Ectodermal cell (in vitro differentiated cells): ENCODE data around the gene MTERF4. TPM values are rescaled to one million over a fixed set of nuclear protein-coding genes. Genes with fewer than 3 reads are reported as not detected.

Experiments used
- H3K27ac ChIP-seq: 2 replicates; pipeline ENCODE4 v1.7.0; 2013; ENCODE audit warnings: mild to moderate bottlenecking, low read depth, low read length; ENCODE audit not compliant: insufficient read depth, poor library complexity, severe bottlenecking
- H3K27me3 ChIP-seq: 2 replicates; pipeline ENCODE4 v1.7.0; 2013; ENCODE audit warnings: mild to moderate bottlenecking, low read length; ENCODE audit not compliant: insufficient read depth, control insufficient read depth, poor library complexity, severe bottlenecking
- H3K36me3 ChIP-seq: one replicate; pipeline ENCODE4 v1.7.0; 2013; ENCODE audit warnings: low read length; ENCODE audit not compliant: control insufficient read depth, insufficient read depth
- H3K4me1 ChIP-seq: one replicate; pipeline ENCODE4 v1.7.0; 2013; ENCODE audit warnings: low read length; ENCODE audit not compliant: control insufficient read depth, insufficient read depth
- H3K4me3 ChIP-seq: 2 replicates; pipeline ENCODE4 v1.7.0; 2013; ENCODE audit warnings: low read depth, low read length, control low read depth; ENCODE audit not compliant: insufficient read depth
- H3K9me3 ChIP-seq: 2 replicates; pipeline ENCODE4 v1.7.0; 2013; ENCODE audit warnings: mild to moderate bottlenecking, low read length, moderate library complexity; ENCODE audit not compliant: control insufficient read depth
- WGBS, 2 experiments: methylation state at CpG; one replicate each; pipeline ENCODE4 v1.1.7; 2013; ENCODE audit warnings: missing lambda C conversion rate in 2 of 2; 5-methylcytosine and 5-hydroxymethylcytosine counted together
- polyA plus RNA-seq, 4 experiments: library from polyadenylated mRNA; stranded (reverse); fragments of 50-300 nt; gene quantifications; one replicate each; pipeline ENCODE4 v1.2.3, GENCODE V29; 2013

The MTERF4 gene
- polyA plus RNA-seq (2013, experiment 1 of 4), result 54.1 TPM
- polyA plus RNA-seq (2013, experiment 2 of 4), result 47.9 TPM
- 38.0 TPM for polyA plus RNA-seq (2013, experiment 3 of 4)
- polyA plus RNA-seq (2013, experiment 4 of 4), result 45.1 TPM

- 0% methylated on average over 56 of the region's 56 CpGs for WGBS, 2 experiments
- Histone ChIP-seq H3K9me3 (no peaks in the 10 kb centered on the region), H3K4me1 (no peaks in the 10 kb centered on the region), H3K27me3 (no peaks in the 10 kb centered on the region), H3K27ac (peak within 1 kb of the TSS; percentile 67), H3K4me3 (peak within 1 kb of the TSS; percentile 95), H3K36me3 (peaks cover 3% of the 10 kb centered on the region)
Observed at GRCh38 chr2:241102239-241102803, at the start of gene MTERF4. MTERF4 (minus strand) TSS chr2:241102287; CDS start chr2:241102273, 14 bp downstream.

GRCh38 chr2:241150660-241151530 lies 48.8 kb upstream of the MTERF4 start:
- 17 to 19% methylated on average over 37 of the region's 37 CpGs for WGBS, 2 experiments
- H3K27ac ChIP-seq, result no peak overlapping the region
- peak overlapping the region; percentile 87 for H3K4me3 ChIP-seq

GRCh38 chr2:241149925-241150659 lies 48.0 kb upstream of the MTERF4 start, which contains the start of gene PPP1R7:
PPP1R7 (plus strand) TSS chr2:241150467; CDS start chr2:241150496, 29 bp downstream.
- H3K27ac ChIP-seq, result no peak within 1 kb of the TSS
- H3K9me3 ChIP-seq, result no peaks in the 10 kb centered on the region
- WGBS, 2 experiments, result 0% methylated on average over 73 of the region's 73 CpGs
- peaks cover 6% of the 10 kb centered on the region for H3K4me1 ChIP-seq
- H3K27me3 ChIP-seq, result peaks cover 12% of the 10 kb centered on the region
- peak within 1 kb of the TSS; percentile 87 for H3K4me3 ChIP-seq
- no peaks in the 10 kb centered on the region for H3K36me3 ChIP-seq

More at GRCh38 chr2:241150660-241151530, 48.8 kb upstream of the MTERF4 start:
- Histone ChIP-seq H3K9me3 (no peaks in the 10 kb centered on the region), H3K4me1 (peaks cover 6% of the 10 kb centered on the region), H3K36me3 (no peaks in the 10 kb centered on the region), H3K27me3 (peaks cover 12% of the 10 kb centered on the region)

- Histone ChIP-seq H3K27me3 (peaks cover 12% of the 10 kb centered on the region), H3K9me3 (no peaks in the 10 kb centered on the region), H3K36me3 (no peaks in the 10 kb centered on the region), H3K27ac (no peak overlapping the region), H3K4me1 (peaks cover 6% of the 10 kb centered on the region), H3K4me3 (peak overlapping the region; percentile 87)
- WGBS, 2 experiments, result 0 to 1% methylated on average over 23 of the region's 23 CpGs
Observed at GRCh38 chr2:241149675-241149924, 47.5 kb upstream of the MTERF4 start.

- Histone ChIP-seq H3K9me3 (no peaks in the 10 kb centered on the region), H3K27me3 (peaks cover 12% of the 10 kb centered on the region), H3K4me1 (peaks cover 6% of the 10 kb centered on the region), H3K27ac (no peak within 1 kb of the TSS), H3K36me3 (no peaks in the 10 kb centered on the region), H3K4me3 (peak within 1 kb of the TSS; percentile 87)
- WGBS, 2 experiments, result 0% methylated on average over 88 of the region's 88 CpGs
Observed at GRCh38 chr2:241148891-241149674, 47.0 kb upstream of the MTERF4 start, which contains the start of gene PASK. PASK (minus strand) TSS chr2:241149472; CDS start chr2:241143032, 6,440 bp downstream.

GRCh38 chr2:241148239-241148638 lies 46.2 kb upstream of the MTERF4 start:
- Histone ChIP-seq H3K27ac (no peak overlapping the region), H3K9me3 (no peaks in the 10 kb centered on the region), H3K4me3 (peak overlapping the region; percentile 87), H3K36me3 (no peaks in the 10 kb centered on the region), H3K4me1 (peaks cover 6% of the 10 kb centered on the region), H3K27me3 (peaks cover 12% of the 10 kb centered on the region)
- 83% methylated on average over 4 of the region's 4 CpGs for WGBS, 2 experiments

- no peak overlapping the region for H3K4me3 ChIP-seq
- peaks cover 12% of the 10 kb centered on the region for H3K27me3 ChIP-seq
- H3K27ac ChIP-seq, result no peak overlapping the region
- no peaks in the 10 kb centered on the region for H3K9me3 ChIP-seq
- peaks cover 6% of the 10 kb centered on the region for H3K4me1 ChIP-seq
- WGBS, 2 experiments, result 94 to 97% methylated on average over 2 to 3 of the region's 3 CpGs
- no peaks in the 10 kb centered on the region for H3K36me3 ChIP-seq
Observed at GRCh38 chr2:241147336-241147735, 45.2 kb upstream of the MTERF4 start.

- H3K27me3 ChIP-seq, result peaks cover 12% of the 10 kb centered on the region
- 79 to 100% methylated on average over 1 to 4 of the region's 4 CpGs for WGBS, 2 experiments
- no peaks in the 10 kb centered on the region for H3K36me3 ChIP-seq
- no peaks in the 10 kb centered on the region for H3K9me3 ChIP-seq
- no peak overlapping the region for H3K4me3 ChIP-seq
- peaks cover 5% of the 10 kb centered on the region for H3K4me1 ChIP-seq
- H3K27ac ChIP-seq, result no peak overlapping the region
Observed at GRCh38 chr2:241146286-241146685, 44.2 kb upstream of the MTERF4 start.

- Histone ChIP-seq H3K4me3 (no peak overlapping the region), H3K27ac (no peak overlapping the region), H3K9me3 (no peaks in the 10 kb centered on the region), H3K4me1 (no peaks in the 10 kb centered on the region), H3K27me3 (no peaks in the 10 kb centered on the region), H3K36me3 (no peaks in the 10 kb centered on the region)
- WGBS, 2 experiments, result 93 to 94% methylated on average over 9 of the region's 9 CpGs
Observed at GRCh38 chr2:241142593-241142992, 40.5 kb upstream of the MTERF4 start.
